ENCODE measurements around the gene UBE2M.
"Not testable (repeated sequence)": the region's sequence is repeated elsewhere in the genome, so short reads cannot be mapped to it uniquely, and the experiment has no call there.

UBE2M gene

DNA sequence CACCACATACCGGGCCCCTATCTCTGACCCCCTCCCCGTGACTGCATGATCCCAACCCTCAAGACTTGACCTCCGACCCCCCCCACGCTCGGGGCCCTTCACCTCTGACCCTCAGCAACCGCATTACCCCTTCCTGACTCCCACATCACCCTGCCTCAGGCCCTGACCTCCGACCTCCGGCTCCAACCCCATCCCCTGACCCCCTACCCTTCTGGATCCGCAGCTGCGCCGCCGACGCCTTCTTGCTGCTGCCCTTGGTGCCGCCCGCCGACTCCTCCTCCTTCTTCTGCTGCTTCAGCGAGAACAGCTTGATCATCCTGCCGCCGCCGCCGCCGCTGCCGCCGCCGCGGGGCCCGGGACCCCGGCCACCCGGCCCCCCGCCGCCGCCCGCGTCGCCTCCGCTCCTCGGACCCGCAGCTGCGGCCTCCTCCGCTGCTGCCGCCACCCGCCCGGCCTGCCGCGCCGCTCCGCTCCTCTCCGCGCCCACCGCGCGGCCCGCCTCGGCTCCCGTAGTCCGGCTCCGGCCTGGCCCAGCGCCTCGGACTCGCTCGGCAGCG lies at the start of gene UBE2M:
UBE2M (minus strand) TSS at position 546 of the 557 bp plus-strand sequence; CDS start at position 316, 230 bp downstream.
- DNase-seq = no peak

DNA sequence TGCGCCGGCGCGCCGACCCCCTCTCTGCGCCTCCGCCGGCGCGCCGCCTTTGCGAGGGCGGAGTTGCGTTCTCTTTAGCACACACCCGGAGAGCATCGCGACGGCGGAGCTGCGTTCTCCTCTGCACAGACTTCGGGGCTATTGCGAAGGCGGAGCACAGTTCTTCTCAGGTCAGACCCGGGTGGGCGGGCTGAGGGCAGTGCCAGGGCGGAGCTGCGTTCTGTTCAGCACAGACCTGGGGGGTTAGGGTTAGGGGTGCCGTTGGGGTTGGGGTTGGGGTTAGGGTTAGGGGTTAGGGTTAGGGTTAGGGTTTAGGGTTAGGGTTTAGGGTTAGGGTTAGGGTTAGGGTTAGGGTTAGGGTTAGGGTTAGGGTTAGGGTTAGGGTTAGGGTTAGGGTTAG lies 48.8 kb upstream of the UBE2M start:
- not testable (repeated sequence) for DNase-seq

DNA sequence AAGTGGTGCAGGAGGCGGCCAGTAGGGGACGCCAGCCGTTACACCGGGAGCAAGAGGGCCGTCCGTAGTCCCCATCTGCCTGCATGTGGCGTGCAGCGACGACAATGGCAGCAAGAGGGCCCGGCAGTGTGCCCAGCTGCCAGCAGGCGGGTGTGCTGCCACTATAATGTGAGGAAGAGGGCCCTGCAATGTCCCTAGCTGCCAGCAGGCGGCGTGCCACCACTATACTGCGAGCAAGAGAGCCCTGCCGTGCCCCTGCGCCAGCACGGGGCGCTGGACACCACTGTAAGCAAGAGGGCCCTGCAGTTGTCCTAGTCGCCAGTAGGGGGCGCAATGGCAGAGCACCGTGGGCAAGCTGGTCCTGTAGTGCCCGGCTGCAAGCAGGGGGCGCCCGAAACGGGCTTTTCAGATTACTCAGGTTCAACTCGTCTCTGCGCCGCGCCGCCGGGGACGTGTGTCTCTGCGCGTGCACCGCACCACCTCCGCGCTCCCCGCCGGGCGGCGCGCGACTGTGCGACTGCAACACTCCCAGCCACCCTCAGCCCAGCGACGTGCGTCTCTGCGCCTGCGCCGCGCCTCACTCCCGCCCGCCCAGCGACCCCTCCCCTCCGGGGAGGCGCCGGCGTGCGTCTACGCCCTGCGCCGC lies 48.0 kb upstream of the UBE2M start:
- DNase-seq = not testable (repeated sequence)

DNA sequence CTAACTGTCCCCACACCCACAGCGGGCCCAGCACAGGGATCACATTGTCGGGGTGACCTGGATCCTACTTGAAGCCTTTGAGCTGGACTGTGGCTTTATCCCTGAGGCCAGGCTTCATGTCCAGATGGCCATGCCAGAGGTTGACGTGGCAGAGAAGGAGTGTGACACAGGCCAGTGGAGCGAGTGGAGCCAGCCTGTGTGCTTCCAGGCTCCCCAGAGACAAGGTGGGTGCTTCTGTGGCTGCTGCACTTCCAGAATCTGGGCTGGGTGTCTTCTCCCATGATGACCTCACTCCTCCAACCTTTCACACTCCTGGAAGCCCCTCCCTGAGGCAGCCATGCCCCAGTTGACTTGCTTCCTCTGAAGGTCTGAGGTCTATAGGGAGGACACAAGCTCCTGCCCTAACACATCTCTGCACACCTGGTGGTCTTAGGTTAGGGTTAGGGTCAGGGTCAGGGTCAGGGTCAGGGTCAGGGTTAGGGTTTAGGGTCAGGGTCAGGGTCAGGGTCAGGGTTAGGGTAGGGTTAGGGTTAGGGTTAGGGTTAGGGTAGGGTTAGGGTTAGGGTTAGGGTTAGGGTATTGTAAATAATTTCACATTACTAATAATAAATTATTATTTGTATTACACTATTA lies 27.8 kb upstream of the UBE2M start:
- DNase-seq = no peak

DNA sequence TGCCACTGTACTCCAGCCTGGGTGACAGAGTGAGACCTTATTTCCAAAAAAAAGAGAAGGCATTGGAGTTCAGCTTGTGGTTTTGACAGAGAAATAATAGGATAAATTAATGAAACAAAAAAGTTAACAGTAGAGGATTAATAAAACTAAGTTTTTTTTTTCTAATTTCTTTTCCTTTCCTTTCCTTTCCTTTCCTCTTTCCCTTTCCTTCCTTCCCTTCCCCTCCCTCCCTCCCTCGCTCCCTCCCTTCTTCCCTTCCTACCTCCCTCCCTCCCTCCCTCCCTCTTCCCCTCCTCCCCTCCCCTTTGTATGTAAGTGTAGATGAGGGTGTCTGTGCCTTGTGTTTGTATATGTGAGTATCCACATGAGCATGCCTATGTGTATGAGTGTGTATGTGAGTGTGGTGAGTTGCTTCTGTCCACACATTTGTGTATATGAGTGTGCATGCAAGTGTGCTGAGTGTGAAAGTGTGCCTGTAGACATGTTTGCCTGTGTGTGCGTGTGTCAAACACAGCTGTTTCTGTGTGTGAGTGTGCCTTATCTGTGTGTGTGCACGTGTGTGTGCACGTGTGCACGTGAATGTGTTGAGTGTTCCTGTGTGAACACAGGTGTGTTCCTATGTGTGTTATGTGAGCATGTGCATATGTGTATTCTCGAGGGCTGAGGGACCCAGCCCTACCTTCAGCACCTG lies 27.2 kb upstream of the UBE2M start:
- DNase-seq = no peak

DNA sequence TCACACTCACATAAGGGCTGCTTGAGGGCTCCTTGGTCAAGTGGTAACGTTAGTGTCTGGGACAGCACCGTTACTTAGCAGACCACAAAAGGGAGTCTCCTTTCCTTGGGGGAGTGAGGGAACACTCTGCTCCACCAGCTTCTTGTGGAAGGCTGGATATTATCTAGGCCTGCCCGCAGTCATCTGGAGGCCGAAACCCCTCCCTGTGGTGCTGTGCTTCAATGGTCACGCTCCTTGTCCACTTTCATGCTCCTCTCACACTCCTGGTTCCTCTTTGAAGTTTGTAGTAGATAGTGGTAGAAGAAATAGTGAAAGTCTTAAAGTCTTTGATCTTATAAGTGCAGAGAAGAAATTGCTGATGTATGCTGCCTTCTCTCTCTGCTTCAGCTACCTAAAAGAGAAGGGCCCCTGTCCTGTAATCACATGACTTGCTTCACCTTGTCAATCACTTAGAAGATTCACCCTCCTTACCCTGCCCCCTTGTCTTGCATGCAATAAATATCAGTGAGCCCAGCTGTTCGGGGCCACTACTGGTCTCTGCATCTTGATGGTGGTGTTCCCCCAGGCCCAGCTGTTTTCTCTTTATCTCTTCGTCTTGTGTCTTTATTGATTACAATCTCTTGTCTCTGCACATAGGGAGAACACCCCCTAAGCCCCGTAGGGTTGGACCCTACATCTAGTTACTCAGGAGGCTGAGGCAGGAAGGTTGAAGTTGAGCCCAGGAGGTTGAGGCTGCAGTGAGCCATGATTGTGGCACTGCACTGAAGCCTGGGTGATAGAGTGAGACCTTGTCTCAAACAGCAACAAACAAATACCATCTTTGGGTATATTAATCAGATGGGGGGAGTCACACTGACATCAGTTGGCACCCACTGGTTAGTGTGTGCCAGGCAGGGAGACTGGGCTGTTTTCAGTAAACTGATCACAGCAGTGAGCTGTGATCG lies 26.4 kb upstream of the UBE2M start:
- DNase-seq = no peak

DNA sequence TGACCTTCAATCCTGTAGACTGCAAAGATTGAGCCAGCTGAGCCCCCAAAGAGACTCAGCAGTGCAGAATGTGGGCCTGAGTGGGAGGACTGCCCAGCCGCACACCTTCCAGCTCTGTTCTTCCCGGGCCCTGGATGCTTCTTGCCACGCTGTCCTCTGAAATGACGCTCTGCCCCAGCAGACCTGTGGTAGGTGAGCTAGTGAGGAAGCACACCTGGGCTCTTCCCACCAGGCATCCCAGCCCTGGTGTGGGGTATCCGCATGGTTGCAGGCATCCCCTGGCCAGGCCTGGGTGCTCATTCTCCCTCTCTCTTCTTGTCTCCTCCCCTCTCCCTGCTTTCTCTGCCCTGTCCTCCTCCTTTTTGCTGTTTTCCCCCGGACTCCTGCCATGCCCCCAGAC lies 24.6 kb upstream of the UBE2M start:
- DNase-seq = no peak

DNA sequence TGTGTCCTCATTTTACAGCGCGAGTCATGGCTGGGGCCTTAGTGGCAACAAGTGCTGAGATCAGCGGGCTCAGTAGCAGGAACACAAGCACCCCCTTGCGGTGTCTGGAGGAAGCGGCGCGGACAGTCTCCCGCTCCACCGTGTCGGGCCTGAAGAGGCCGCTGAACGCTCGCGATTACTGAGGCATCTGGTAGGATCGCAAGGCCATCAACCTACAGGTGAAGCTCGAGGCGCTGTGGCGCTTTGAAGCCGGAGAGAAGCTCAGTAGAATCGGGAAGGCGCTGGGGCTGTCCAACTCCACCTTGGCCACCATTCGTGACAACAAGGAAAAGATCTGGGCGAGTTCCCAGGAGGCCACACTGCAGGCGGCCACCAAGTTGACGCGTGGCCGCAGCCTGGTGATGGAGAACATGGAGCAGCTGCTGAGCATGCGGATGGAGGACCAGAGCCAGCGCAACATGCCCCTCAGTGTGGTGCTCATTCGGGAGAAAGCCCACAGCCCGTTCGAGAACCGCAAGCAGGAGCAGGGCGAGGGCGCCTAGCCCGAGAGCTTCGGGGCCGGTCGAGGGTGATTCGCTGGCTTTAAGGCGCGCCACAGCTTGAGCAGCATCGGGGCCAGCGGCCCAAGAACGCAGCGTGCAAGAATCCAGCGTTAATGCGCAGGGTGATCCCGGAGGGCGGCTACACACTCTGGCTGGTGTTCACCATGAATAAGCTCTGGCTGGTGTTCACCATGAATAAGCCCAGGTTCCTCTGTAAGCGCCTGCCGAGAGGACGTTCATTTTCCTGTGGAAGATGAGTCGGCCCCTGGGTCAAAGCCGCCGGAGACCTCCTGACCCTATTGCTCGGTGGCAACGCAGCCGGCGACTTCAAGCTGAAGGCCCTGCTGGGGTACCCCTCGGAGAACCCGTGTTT lies 23.1 kb upstream of the UBE2M start:
- DNase-seq = no peak

DNA sequence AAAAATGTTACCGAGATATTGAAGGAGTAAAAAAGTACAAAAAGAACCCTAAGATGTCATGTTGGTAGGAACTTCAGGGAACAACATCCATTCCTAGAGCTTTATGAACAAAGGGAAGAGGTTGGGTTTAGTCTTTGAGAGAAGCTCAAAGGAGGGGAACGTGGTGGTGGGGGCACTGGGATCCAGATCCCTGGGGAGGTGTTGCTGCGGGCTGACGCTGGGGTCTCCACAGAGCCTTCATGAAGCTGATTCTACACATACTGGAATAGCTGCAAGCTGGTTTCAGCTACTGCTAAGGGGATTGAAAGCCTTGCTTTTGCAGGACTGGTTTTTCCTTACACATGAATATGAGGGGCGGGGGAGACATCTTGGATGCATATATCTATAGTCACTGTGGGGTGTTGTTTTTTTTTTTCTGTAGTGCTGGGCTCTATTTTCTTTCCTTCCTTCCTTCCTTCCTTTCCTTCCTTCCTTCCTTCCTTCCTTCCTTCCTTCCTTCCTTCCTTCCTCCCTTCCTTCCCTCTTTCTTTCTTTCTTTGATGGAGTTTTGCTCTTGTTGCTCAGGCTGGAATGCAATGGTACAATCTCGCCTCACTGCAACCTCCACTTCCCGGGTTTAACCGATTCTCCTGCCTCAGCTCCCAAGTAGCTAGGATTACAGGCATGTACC lies 21.2 kb upstream of the UBE2M start:
- DNase-seq = no peak

DNA sequence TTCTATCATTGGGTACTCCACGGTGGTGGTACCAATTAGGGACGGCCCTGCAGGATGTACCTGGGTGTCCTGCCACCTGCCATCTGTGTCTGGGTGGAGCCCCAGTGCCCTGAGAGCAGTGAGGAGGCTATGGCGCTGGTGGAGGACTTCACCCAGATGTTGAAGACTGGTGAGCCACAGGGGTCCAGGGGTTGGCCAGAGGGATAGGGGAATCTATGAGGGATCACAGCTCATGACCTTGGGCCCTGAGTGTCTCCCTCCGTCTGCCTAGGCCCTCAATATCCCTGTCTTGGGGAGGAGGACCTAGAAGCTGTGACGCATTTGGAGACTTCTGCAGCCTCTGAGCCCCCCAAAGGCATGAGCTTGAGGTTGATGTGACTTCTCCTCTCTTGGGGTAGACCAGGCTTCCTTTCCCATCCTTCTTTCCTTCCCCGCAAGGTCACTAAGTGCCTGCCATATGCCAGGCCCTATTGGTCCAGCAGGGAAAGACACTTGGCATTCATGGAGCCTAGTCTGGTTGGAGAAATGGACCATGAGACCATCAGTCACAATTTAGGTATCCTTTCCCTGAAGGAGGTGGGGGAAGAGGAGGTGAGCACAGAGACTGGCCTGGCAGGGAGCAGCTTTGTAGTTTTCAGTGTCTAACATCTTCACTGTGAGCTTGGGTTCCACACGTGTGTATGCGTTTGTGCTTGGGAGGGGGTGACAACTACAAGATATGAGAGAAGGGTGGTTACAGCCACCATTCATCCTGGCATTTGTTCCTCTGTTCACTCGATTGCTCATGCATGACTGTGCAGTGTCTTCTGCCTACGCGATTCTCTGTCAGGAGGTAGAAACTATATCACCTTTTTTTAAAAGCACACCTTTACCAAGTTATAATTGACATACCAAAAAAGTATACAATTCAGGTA lies 19.9 kb upstream of the UBE2M start:
- DNase-seq = no peak

DNA sequence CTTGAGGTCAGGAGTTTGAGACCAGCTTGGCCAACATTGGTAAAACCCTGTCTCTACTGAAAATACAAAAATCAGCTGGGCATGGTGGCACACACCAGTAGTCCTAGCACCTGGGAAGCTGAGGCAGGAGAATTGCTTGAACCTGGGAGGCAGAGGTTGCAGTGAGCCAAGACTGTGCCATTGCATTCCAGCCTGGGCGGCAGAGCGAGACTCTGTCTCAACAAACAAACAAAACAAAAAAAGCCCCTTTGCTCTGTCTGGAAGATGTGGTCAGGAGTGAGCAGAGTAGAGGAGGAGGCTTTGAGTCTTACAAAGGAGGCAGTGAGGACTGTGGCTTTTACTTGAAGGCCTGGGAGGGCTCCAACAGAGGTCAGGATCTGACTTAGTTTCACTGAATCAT lies 19.2 kb upstream of the UBE2M start:
- not testable (repeated sequence) for DNase-seq

DNA sequence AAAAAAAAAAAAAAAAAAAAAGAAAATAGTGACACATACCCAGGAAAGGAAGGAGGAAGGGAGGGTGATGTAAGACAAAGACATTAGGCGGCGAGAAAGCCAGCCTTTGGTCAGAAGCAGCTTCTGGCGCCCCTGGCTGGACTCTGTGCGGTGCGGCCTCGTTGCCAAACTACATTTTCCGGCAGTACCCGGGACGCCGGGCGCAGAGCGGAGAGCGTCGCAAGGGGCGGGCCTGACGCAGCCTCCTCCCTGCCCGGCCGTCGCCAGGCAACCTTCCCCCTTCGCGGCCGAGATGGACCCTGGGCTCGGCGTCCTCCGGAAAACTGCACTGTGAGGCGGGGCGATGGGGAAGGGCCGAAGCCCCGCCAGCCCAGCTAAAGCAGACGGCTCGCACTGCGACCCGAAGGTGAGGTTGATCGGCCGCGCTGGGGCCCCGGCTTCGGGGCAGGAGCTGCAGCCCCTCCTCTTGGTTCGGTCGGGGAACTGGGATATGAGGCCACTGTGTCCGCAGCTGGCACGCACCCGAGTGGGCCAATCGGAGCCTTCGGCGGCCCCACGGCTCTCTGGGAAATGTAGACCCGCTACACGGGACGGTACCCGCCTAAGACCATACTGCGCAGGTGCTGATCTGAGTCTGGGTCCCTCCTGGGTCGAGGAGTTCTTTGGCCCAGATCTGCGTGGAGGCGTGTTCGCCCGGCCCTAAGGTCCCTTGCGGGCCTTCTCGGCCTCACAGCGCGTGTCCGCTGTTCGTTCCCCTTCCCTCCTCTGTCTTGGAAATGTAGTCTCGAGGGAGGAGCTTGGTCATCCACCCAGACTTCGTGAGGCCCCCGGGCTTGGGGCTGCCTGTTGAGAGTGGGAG lies 17.0 kb upstream of the UBE2M start:
- no peak for DNase-seq

DNA sequence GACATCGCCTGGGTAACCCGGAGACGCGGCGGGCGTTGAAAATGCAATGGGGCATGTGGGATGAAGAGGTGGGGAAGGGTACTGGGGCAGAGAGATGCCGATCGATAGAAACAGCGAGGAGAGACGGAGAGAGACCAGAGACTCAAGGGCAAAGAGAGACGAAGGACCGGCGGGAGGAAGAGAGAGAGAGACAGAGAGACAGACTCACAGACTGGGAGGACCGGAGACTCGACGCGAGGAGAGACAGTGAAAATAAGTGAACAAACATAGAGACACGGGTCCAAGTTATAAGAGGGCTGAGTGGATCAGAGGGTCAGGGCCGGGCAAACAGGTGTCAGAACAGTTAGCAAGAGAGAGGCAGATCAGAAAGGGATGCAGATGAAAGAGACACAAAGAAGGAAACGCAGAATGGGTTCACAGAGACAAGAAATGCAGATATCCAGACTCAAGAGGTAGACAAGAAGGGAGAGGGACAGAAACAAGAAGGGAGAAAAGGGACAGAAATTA lies 15.3 kb upstream of the UBE2M start:
- DNase-seq = no peak

DNA sequence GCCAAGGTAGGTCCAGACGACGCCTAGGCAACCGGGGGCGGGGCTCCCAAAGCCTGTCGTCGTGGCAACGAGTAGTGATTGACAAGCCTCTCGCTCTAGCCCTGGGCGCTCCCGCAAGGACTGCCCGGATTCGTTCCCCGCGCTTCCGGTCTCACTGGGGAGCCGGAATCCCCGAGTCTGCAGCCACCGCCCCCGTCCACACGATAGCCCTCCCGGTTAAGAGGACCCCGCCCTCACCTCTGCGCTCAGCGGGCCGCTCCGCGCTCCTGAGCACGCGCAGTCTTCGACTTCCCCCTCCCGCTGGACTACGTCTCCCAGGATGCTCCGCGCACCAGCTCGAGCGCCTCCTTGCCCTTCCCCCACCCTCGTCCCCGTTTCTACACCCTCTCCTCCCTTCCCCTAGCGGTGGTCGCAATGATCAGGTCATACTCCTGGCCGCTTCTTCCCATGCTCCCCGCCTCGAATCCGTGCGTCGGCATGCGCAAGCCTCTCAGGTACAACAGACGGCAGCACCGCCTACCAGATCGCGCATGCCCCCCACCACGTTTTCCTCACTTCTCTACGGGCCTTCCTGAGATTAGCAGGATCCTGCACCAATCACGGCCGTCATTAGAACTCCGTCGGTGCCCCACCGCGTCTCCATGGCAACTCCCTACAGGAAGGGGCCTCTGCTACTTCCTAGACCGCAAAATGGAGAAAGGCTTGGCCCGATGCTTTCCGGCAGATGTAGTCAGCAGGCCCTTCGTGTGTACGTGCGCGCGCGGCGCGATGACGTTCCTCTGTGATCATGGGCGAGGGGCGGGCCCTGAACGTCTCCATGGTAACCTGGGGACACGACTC lies 14.6 kb upstream of the UBE2M start, which contains the start of gene MZF1:
MZF1 (minus strand) TSS at position 518 of the 840 bp plus-strand sequence. CDS start 1,946 bp downstream, outside the sequence.
- DNase-seq = no peak

DNA sequence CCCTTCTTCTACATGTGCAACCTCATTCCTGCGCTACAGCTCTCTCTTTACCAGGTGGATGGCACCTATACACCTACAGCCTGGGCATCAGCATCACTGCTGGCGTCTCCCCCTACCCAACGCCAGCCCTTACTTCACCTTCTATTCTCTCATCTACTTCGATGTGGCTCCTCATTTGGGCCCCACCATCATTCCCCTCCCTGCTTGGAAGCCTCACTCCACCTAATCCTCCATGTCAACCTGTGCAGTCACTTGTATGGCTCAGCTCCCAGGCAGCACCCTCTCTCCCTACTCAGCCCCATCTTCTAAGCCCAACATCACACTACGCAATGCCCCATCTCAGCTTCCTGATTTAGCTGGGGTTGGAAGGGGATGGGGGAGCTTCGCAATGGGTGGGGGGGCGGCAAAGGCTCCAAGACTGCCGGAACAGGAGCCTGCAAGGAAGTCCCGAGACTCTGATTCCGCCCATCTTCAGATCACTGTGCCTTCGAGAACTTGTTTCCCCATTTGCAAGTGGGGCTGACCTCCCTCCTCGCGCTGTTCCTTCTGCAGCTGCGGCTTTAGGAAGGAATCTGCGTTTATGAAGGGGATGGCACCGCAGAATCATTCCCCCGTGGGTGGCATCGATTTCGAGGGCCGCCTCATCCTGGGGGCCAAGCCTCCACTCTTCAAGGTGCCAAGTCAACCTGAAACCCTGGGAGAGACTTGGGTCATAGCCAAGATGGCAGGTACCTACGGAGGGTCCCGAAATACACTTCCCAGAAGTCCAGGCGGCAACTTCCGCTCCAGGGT lies 13.8 kb upstream of the UBE2M start:
- no peak for DNase-seq

Measured in hypothalamus (tissue), 51 donors.